Stimulated activated CD8-positive, alpha-beta memory T cell treated with anti-CD3 and anti-CD28 coated beads, Interleukin-7, amount 100 ng/mL, for 4 hours (primary cell): ENCODE results near the gene PRKG1.
"Not testable (repeated sequence)": the region's sequence is repeated elsewhere in the genome, so short reads cannot be mapped to it uniquely, and the experiment has no call there.

Experiments used
- DNase-seq, 2 donors: peaks; one replicate each; pipeline ENCODE4 v3.0.0-alpha.2; 2020; ENCODE audit warnings: low read depth in 2 of 2

PRKG1 gene

DNA sequence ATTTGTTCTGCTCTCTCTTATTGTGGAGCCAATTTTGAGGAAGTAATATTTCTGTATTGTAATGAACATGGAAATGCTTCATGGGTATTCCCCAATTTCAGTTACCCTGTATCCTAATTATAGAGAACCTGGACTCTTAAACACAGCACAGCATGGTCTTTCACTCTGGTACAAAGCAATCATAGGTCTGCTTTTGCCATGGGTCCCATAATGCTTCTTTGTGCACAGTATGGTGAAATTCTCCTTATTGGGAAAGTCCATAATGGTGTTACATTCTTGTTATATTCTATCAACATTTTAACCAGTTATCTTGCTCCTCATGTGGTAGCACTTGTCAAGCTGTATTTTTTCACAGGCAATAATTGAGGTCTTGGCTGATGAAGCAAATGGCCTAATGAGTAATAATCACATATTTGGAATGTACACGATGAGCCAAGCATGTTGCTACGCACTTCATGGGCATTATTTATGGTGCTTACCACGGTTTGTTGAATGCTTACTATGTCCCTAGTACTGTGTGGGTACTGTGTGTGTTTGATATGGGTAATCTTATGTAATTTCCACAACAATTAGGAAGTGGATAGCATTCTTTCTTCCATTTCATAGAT, 42.9 kb downstream of the PRKG1 start:
- DNase-seq = no peak

DNA sequence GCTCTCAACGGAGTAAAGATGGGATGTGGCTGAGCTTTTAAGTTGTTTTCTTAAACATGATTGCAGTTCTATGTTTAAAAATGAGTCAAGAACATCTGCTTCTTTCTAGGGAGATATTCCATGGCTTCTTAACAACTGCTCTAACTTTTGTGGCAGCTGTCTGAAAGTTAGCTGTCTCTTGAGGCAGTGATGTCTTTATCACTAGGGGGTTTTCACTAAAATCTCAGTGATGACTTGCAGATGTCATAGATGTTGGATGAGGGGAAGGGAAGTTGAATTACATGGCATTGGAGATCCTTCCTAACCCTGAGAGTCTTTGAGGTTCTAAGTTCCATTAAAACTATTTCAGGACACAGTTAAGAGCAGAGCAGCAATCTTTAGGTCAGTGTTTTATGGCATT, 43.5 kb downstream of the PRKG1 start:
- DNase-seq = no peak

DNA sequence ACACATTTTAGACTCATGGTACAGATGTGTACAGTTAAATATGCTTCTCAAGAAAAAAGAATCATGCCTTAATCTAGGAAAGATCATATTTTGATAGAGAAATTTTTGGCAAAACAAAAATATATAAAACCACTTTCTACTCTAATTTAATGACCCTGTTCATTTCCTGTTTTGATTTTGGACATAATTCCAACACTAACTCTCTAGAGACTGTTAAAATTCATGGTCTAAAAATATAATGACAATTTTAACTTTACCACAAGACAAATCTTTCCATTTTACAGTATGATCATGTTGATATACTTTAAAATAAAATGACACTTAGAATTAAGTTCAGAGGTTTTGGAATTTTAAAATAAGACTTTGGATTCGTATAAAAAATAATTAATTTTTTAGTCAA, 45.2 kb downstream of the PRKG1 start:
- DNase-seq = no peak

GRCh38 chr10:51121861-51122260, 47.6 kb downstream of the PRKG1 start:
- DNase-seq = no peak

DNA sequence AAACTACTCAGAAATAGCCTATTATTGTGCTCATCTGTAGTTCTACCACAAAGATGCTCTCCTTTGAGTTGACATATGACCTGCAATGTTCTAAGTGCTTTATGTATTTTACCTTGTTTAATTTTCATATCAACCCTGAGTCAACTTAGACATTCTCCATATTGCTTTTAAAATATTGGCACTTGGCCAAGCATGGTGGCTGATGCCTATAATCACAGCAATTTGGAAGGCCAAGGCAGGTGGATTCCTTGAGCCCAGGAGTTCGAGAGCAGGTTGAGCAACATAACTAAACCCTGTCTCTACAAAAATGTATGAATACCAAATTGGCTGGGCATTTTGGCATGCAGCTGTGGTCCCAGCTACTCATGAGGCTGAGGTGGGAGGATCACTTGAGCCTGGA, 50.6 kb downstream of the PRKG1 start:
- no peak for DNase-seq

DNA sequence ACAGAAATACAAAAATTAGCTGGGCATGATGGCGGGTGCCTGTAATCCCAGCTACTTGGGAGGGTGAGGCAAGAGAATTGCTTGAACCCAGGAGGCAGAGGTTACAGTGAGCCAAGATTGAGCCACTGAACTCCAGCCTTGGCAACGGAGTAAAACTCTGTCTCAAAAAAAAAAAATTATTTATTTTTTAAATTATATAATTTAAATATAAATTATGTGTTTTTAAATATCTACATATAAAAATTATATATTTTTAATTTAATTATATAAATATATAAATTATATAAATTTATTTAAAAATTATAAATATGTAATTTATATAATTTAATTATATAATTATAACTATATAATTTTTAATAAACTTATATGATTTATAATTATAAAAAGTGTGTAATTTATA, 51.2 kb downstream of the PRKG1 start:
- DNase-seq = no peak

- DNase-seq = no peak
These were observed 55.8 kb downstream of the PRKG1 start for GRCh38 chr10:51129946-51130544.

DNA sequence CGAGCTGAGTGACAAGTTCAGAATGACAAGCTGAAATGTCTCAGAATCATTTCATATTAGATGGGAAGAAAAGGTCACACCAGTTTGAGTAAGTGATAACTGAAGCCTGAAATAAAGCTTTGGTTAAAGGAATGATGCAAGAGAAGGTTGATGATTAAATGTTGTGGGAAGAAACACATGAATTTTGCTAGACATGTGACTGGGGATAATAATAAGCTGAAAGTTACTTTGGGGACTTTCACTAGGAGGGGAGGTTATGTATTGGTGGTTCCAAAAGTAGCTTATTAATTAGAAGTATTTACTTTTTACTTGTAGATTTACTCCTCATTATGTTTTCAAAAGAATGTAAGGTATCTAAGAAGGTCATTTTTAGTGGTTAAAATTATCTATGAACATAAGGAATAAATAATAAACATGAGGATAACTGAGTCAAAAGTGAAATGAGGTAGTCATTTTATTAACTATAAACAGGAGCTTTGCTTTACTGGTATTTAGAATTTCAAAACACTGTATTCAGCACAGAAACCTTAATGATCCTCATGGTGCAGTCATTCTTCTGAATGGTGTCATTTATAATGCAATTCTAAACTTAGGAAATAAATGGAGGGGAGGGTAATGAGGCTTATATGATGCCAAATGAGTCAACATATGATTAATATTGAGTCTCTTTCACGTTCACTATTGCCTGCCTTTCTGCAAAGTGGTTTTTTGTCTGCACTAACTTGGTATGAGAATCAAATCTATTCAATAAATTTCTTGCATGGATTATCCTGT, 63.7 kb downstream of the PRKG1 start:
- DNase-seq = no peak

DNA sequence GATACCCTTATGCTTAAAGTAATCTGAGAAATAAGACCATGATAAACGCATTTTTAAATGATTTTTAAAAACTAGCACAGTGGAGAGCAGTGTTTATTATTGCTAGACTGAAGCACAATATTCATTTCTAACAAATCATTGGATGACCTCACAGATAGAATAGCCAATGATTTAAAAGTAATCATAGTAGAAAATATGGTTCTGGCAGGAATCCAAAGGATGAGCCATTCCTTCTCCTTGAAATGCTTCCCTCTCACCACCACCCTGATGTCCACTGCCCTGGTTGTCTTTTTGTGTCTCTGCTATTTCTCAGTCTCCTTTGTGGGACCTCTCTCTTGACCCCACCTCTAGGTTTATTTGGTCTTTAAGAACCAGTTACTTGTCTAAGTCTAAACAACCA, 64.9 kb downstream of the PRKG1 start:
- DNase-seq = no peak

DNA sequence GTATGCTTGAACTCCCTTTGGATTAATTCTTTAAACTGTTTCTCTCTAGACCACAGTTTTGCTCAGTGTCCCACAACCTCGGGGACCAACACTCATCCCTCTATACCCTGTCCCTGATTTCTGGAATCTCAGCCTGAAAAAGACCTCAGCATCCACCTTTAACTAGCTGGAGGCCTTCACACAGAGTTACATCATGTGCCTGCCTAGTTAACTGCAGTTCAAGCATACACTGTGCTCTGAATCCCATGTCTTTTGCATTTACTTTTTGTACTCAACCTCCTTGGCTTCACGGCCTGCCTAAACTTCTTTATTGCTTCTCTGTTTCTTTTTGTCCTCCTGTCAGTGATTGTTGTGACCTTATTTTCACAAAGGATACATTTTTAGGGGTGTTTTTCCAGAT, 66.7 kb downstream of the PRKG1 start:
- no peak for DNase-seq

GRCh38 chr10:51144161-51144781, 70.0 kb downstream of the PRKG1 start:
- DNase-seq = no peak

GRCh38 chr10:51145375-51145774, 71.1 kb downstream of the PRKG1 start:
- no peak for DNase-seq

DNA sequence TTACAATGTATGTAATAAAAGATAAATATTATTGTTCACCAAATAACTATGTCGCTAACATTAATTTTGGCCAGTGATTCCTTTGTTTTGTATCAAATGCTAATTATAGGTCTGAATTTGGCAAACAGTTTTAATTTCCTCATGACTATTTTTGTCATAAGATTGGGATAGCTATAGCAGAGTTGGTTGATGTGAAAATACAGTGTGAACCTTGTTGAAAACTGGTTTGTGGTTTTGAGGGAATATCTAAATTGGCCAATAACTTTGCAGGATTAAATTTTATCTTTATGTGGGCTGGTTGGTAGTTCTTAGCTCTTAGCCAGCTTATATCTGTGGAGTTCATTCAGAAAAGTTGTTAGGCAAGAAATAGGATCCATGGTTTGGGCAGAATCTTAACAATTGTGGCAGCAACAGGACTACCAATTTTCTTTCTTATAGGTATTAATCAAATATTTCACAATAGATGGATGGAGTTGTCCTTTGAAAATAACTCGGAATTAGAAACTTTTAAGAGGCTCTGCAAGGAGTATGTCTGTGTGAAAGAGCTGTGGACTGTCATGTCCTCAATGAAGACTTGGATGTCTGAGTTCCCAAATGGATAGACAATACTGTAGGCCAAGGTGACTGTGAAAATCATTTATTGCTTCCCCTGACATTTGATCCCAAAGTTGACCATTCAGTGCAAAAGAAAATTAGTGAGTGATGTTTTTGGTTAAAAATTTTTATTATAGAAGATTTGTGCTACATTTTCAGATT, 73.5 kb downstream of the PRKG1 start:
- no peak for DNase-seq

DNA sequence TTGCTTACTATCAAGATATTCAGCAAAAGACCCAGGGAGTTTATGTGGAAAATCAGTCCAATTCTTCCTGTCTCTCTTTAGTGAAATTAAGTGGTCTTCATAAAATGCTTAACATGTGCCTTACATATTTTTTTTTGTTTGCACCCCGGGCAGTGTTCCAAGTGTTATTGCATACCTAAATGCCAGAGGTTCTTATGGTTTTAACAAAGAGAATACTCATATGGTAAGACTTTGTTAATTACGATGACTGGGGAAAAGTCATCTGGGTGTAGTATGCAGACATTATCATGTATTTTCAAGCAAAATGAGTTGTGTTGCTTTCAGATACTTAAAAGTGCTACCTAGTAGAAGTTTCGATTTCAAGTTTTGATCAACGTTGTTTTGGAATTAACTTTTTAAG, 82.6 kb downstream of the PRKG1 start:
- DNase-seq = no peak

GRCh38 chr10:51158832-51159231, 84.5 kb downstream of the PRKG1 start:
- no peak for DNase-seq

DNA sequence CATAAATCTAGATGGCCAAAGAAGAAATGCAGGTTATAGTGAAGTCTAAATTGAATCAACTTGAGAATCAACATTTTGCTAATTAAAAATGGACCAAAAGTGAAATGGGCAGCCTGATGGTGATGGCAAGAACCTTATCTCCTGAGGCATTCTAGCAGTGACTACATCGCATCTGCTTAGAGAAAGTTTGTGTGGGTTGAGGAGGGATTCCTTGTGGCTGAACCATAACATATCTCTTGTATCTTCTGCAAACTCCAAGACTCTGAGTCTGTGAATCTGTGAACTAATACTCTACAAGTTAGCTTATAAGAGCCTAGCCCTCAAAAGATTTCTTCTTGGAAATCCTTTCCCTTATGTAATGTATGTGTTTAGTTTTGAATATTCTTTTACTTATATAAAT, 85.6 kb downstream of the PRKG1 start:
- no peak for DNase-seq

DNA sequence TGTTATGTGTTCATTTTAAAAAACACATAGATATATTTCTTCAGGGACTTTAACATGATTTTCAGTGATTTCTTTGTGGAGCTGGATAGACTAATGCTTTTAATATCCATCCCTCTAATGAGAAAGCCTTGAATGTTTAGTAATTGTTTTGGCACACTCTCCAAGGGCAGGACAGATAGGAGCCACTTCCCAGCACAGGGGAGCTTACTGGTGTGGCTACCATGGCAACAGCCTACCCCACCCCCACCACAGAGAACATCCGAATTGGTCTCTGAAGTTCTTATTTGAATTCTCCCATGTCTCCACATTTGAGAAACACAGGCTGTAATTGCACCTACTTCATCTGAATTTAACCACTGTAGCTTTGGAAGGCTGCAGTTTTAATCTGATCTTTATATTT, 87.7 kb downstream of the PRKG1 start:
- DNase-seq = no peak

GRCh38 chr10:51163380-51164049, 89.2 kb downstream of the PRKG1 start:
- not testable (repeated sequence) for DNase-seq

GRCh38 chr10:51168086-51168815, 94.0 kb downstream of the PRKG1 start:
- no peak for DNase-seq

GRCh38 chr10:51169111-51169510, 94.8 kb downstream of the PRKG1 start:
- no peak for DNase-seq
